ENCODE measurements around the gene PDE2A.
A peak's percentile ranks its signal among the peaks of the same experiment; 100 is the strongest.

PDE2A gene

GRCh38 chr11:72657411-72658100, 16.7 kb downstream of the PDE2A start:
- no peak for DNase-seq (ENCODE audit: low read depth)

GRCh38 chr11:72655896-72656464, 18.2 kb downstream of the PDE2A start:
- DNase-seq (ENCODE audit: low read depth) = no peak

GRCh38 chr11:72655014-72655413, 19.2 kb downstream of the PDE2A start:
- no peak for DNase-seq (ENCODE audit: low read depth)

DNA sequence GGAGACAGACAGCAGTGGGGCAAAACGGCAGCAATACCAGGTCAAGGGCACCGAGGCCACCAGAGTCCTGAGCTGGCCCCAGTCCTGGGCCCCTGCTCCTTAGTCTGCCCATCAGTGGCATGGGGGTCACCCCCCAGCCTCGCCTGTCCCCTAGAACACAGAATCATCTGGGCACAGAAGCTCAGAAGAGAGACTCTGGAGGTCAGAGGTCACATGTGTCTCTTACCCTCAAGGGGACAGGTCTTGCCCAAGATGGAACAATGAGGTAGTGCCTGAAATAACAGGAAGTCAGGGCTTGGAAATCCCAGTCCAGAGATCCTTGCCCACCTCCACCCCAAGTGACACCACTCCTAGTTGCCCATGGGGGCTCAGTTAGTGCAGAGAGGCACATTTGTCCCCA, 20.6 kb downstream of the PDE2A start:
- DNase-seq (ENCODE audit: low read depth) = no peak

DNA sequence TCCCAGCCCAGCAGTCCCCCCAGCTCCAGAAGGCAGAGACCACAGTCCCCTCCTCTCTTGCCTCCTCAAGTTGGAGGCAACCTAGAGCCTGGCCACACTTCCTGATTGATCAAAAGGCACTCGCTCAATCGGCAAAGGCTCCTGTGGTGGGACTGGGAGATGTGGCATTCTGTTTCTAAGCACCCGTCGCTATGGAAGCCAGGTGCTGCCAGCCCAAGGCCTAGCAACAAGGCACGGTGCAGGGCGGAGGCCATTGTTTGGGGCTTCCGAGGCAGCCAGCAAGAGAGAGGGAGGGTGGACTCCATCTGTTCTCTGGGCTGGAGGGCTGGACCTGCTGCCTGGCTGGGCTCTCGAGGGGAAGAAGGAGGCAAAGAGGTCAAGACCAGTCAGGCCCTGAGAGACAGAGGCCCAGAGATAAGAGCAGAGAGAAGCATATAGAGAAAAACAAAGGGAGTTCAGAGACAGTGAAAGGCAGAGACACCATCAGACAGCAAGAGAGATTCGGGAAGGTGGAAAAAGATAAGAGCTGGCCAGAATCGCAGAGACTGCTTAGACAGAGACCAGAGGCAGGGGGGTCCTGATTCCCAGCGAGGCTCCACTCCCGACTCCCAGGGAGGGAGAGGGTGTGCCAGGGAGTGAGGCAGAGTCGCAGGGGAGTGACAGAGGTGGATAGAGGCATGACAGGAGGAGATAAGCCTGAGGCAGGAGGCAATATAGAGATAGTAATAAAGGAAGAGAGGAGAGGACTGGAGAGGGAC, 21.2 kb downstream of the PDE2A start:
- DNase-seq (ENCODE audit: low read depth) = no peak

DNA sequence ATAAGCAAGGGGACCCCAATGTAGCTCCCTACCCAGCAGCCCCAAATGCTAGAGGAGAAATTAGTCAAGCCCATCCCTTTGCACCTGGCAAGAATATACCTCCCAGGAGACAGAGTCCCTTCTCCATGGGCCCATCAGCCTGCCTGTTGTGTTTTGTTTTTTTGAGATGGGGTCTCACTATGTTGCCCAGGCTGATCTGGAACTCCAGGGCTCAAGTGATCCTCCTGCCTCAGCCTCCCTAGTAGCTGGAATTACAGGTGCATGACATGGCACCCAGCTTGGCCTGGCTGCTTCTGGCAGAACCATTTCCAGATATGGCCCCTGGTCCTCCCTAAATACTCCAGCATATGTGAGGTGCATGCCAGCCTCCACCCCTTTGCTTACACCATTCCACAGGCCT, 22.1 kb downstream of the PDE2A start:
- DNase-seq (ENCODE audit: low read depth) = no peak

DNA sequence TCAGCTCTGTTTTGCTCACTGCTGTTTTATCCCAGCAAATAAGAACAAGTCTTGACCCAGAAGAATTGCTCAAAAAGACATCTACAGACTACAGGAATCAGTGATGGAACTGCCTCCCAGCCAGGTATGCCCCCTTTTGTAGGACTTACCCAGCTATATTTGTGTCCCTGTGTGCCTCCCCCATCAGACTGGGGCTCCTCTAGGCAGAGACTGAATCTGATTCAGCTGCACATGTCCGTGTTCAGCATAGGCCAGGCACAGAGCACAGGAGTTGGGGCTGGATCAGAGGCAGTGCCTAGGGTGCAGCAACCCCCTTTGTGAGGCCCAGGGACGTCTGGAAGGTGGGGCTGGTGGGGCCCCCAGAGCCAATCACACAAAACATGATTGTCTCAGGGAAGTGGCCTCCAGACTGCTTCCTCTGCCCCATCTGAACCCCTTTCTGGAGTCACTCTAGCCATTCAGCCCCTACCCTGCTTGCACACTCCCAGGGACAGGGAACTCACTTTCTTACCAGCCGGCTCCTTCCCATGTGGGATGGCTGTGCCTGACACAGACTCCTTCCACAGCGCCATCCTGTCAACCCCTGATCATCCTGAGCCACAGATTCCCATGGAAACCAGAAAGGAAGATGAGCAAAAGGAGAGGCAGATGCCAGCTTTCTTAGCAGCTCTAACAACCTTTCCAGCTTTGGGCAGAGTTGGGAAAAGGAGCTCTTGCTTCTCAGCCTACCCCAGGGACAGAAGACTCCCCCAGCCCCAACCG, 24.8 kb downstream of the PDE2A start:
- DNase-seq (ENCODE audit: low read depth) = no peak

DNA sequence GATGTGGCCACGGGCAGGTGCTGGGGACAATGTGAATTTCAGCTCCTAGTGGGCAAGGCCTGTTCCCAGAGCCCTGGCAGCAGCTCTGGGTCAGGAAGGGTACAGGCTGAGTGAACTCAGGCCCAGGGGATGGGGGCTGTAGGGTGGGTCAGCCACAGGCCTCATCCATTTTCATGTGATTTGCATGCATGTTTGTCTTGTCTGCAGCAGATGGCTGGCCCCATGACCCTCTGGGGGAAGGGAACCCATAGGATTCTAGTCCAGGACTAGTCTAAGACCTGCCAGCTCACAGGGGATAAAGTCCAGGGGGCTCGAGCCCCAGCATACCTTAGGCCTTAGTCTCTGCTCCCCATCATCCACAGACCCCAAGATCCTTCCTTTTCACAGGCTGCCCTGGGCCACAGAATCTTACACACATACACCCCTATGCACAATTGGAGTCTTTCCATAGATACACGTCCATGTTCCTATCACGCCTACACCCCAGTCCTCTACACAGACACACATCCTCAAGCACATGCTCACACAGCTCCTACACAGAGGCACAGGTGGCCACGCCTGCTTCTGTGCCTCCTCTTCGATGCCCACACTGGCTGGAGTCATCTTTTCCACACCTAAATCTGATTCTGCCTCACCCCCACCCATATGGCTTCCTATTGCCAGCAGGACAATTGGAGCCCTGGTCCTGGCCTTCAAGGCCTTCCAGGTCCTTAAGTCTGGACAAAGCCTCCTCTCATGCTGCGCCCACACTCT, 25.7 kb downstream of the PDE2A start:
- DNase-seq (ENCODE audit: low read depth) = no peak

DNA sequence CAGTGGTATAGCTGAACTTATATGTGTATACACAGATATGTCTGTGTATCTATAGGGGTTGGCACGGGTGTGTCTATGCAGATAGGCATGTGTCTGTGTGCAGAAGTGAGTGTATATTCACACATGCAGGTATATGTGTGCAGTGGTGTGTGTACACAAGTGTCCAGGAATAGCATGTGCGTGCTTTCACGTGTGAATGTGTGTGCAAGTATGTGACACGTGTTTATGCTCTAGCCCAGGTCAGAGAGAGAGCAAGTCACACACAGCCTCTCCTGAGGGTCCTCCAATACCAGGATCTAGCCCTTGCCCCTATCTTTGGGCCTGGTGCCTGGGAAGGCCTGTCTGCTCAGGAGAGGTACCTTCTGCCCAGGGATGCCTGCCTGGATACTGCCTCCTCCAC, 26.3 kb downstream of the PDE2A start:
- no peak for DNase-seq (ENCODE audit: low read depth)

GRCh38 chr11:72646472-72646871, 27.8 kb downstream of the PDE2A start:
- DNase-seq (ENCODE audit: low read depth) = no peak

DNA sequence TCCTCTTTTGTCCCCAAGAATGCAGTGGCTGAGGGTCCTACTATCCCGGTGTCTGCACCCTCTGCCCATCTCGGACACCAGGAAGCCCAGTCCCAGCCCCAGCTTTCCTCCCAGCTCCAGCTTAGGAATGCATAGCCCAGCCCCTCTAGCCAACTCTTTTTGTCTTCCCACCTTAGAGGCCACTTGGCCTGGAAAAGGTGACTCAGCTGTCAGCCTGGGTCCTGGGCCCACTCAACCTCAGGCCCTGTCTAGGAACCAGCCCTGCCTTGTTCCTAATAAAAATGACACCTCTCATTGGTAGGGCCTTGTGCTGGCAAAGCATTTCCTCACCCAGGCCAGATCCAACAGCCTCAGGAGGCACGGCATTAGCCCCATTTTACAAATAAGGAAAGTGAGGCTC, 28.2 kb downstream of the PDE2A start:
- no peak for DNase-seq (ENCODE audit: low read depth)

DNA sequence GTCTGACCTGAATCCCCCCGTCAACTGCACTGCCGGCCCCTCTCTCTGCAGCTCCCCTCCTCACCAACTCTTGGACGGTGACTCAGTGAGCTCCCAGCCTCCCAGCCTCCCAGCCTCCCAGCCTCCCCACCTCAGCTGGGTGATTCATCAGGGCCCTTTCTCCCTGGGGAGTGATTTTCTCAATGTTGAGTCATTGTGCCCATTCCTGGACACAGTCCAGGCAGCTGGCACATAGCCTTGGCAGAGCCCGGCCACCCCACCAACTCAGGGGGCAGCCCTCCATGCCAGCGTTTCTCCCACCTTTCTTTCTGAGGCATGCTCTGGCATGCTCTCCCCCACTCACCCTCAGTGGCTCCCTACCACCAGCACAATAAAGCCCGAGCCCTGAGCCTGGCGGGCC, 30.7 kb downstream of the PDE2A start:
- DNase-seq (ENCODE audit: low read depth) = no peak

DNA sequence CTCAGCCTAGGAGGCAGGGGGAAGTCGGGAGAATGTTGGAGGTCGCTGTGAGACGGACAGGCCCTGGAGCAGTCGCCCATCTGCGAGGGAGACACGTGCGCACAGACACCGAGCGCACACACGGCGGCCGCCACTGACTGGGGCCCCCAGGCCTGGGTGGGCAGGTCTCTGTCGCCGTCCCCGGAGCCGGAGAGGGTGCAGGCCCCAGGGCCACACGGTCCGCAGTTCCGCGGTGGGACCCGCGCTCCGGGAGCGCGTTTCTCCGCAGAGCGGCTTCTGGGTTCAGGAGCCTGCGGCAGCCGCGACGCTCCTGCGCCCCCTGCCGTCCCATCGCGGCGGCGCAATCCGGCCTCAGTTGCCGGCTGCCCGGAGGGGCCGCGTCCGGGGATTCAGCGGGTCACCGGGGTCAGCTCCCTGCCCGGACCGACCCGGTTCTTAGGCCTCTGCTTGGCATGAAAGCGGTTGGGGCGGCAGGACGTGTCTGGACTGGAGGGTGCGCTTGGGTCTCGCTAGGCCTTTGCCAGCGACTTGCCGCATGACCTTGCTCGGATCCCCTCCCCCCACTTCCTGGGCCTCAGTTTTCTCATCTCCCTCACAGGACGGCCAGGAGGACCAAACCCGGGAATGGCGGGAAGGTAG, 31.2 kb downstream of the PDE2A start:
- peak; percentile 42 for DNase-seq (ENCODE audit: low read depth)

GRCh38 chr11:72642043-72642883, 32.0 kb downstream of the PDE2A start:
- DNase-seq (ENCODE audit: low read depth) = no peak

GRCh38 chr11:72641522-72642042, 32.6 kb downstream of the PDE2A start:
- DNase-seq (ENCODE audit: low read depth) = no peak

DNA sequence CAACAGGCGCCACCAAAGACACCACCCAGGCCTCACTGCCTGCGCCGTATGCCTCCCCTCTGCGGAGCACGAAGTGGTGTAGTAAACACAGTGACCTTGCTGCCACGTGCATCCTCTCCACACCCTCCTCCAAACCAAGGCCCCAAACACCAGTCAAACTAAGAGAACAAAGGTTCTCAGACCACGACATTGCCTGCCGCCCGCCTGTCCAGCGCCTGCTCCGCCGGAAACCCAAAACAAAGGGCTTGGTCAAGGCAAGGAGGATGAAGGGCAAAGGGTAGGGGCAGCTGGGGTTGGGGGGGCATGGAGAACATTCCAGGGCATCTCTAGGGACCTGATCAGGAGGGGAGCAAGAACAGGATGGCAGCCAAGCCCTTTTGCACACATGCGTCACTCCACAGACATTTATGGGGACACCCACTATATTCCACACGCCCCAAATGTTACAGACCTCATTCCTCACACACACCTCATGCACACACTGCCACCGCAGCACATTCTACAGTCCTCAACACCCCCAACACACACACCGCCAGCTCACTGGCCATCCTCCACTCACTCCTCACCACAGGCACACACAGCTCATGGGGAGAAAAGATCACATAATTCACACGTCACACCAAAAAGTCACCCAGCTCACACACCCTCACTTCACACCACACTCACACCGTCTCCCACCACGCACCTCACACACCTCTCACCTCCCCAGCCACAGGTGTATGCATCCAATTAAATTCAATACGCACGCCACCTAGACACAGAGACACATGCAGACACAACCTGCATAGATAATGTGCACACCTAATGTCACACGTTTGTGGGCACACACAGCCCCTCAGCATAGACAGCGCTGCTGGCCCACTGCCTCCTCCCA, 34.5 kb downstream of the PDE2A start:
- no peak for DNase-seq (ENCODE audit: low read depth)

- DNase-seq (ENCODE audit: low read depth) = no peak
These were observed 36.3 kb downstream of the PDE2A start for GRCh38 chr11:72637926-72638325.

DNA sequence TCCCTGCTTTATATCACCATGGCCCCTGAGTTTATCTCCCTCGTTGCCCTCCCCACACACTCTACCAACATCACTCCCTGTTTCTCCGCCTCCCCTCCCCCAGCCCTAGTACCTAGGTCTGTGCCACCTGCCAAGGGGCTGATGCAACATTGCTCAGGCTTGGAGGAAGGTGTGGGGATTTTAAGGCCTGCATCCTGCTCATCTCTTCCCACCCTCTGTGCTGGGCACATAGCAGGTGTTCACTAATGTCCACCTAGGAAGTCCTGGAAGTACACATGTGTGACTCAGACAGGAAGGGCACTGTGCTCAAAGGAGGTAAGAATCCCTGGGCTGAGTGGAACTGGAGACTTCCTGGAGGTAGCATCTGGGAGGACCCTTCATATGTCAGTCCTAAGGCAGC, 37.0 kb downstream of the PDE2A start:
- DNase-seq (ENCODE audit: low read depth) = no peak

DNA sequence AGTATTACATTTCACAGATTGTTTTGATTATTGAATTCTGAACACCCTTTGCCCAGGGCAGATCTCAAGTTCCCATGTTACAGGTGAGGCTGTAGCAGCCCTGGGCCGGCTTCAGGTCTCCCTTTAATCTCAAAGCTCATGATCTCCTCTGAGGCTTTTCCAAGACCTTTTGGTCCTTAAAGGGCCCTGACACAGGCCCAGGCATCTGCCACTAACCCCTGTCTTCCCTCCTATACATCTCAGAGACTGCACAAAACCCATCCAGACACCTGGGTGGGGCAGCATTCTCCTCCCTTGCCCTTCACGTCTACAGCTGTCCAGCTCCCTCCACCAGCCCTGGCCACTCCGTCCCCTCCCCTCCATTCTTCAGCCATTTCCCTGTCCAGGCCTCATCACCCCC, 37.8 kb downstream of the PDE2A start:
- no peak for DNase-seq (ENCODE audit: low read depth)

Measured in stimulated activated CD4-positive, alpha-beta T cell treated with anti-CD3 and anti-CD28 coated beads, Interleukin-2, amount 100 ng/mL, for 4 hours (primary cell).